Neuron (in vitro differentiated cells): ENCODE data around the gene SPTLC3.
"Not testable (repeated sequence)": the region's sequence is repeated elsewhere in the genome, so short reads cannot be mapped to it uniquely, and the experiment has no call there.

Source experiments
- H2AFZ ChIP-seq: one replicate; pipeline ENCODE4 v1.6.1; 2013; ENCODE audit warnings: low read depth, mild to moderate bottlenecking, inconsistent platforms, low read length, moderate library complexity
- H3K27me3 ChIP-seq: one replicate; pipeline ENCODE4 v1.6.1; 2013; ENCODE audit warnings: low read length; ENCODE audit not compliant: insufficient read depth
- H3K36me3 ChIP-seq: one replicate; pipeline ENCODE4 v1.6.1; 2013; ENCODE audit warnings: low read length; ENCODE audit not compliant: insufficient read depth
- H3K4me1 ChIP-seq: one replicate; pipeline ENCODE4 v1.6.1; 2013; ENCODE audit warnings: low read length; ENCODE audit not compliant: insufficient read depth
- H3K4me3 ChIP-seq: 2 replicates; pipeline ENCODE4 v1.5.1; 2013; ENCODE audit warnings: mild to moderate bottlenecking, low read length, moderate library complexity
- H3K9me3 ChIP-seq: one replicate; pipeline ENCODE4 v1.6.1; 2013; ENCODE audit warnings: low read length

Gene SPTLC3

DNA sequence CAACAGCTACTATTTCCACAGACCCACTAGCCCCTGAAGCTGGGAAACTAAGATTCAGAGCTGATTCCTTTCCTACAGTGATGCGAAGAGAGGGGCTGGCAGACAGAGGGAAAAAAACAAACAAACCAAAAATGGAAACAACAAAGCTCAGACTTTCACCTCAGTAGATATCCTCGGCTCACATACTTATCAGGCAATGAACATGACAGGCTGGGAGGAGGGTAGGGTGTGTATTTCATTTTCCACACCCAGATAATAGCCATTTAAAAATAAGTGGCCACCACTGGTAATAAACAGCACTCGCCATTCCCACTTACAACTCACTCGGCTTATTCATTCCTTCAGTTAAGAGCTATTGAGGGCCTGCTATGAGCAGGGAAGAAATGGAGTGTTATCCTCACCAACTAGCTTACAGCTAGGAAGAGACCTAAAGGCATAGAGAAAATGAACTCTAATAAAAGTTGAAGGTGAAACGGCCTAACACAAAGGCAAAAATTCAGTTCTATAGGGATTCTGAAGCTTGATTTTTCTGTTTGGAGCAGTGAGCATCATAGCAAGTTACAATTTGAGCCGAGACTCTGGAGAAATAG lies 32.0 kb upstream of the SPTLC3 start:
- Histone ChIP-seq H3K4me1 (no peaks in the 10 kb centered on the region), H3K4me3 (no peak overlapping the region), H3K9me3 (no peaks in the 10 kb centered on the region), H3K36me3 (no peaks in the 10 kb centered on the region), H3K27me3 (no peaks in the 10 kb centered on the region), H2AFZ (no peak overlapping the region)

GRCh38 chr20:12977328-12978125 lies 31.2 kb upstream of the SPTLC3 start:
- H3K4me1 ChIP-seq, result no peaks in the 10 kb centered on the region
- H3K9me3 ChIP-seq, result no peaks in the 10 kb centered on the region
- no peaks in the 10 kb centered on the region for H3K36me3 ChIP-seq
- H3K4me3 ChIP-seq, result no peak overlapping the region
- no peaks in the 10 kb centered on the region for H3K27me3 ChIP-seq
- no peak overlapping the region for H2AFZ ChIP-seq

GRCh38 chr20:12978126-12978394 lies 30.7 kb upstream of the SPTLC3 start:
- Histone ChIP-seq H3K9me3 (no peaks in the 10 kb centered on the region), H3K36me3 (no peaks in the 10 kb centered on the region), H3K27me3 (no peaks in the 10 kb centered on the region), H3K4me3 (no peak overlapping the region), H3K4me1 (no peaks in the 10 kb centered on the region), H2AFZ (no peak overlapping the region)

- H3K36me3 ChIP-seq, result no peaks in the 10 kb centered on the region
- H3K4me1 ChIP-seq, result no peaks in the 10 kb centered on the region
- no peak overlapping the region for H3K4me3 ChIP-seq
- H3K9me3 ChIP-seq, result no peaks in the 10 kb centered on the region
- no peaks in the 10 kb centered on the region for H3K27me3 ChIP-seq
- no peak overlapping the region for H2AFZ ChIP-seq
These were observed 29.9 kb upstream of the SPTLC3 start for GRCh38 chr20:12978613-12979495.

DNA sequence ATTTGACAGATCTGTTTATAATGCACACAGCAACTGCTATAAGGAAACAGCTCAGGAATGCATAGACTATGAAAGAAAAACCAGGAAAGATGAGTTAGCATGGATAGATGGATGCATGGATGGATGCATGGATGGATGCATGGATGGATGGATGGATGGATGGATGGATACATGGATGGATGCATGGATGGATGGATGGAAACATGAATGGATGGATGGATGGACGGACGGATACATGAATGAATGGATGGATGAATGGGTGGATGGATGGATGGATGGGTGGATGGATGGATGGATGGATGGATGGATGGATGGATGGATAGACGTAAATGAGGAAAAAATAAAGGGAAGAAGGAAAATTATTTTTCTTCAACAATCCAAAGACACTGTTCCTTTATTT lies 29.1 kb upstream of the SPTLC3 start:
- not testable (repeated sequence) for H2AFZ ChIP-seq, H3K4me1 ChIP-seq, H3K36me3 ChIP-seq, H3K9me3 ChIP-seq, H3K4me3 ChIP-seq, H3K27me3 ChIP-seq

GRCh38 chr20:12982098-12982497 lies 26.7 kb upstream of the SPTLC3 start:
- Histone ChIP-seq H3K9me3 (no peaks in the 10 kb centered on the region), H3K4me3 (no peak overlapping the region), H3K4me1 (no peaks in the 10 kb centered on the region), H2AFZ (no peak overlapping the region), H3K36me3 (no peaks in the 10 kb centered on the region), H3K27me3 (no peaks in the 10 kb centered on the region)

- no peaks in the 10 kb centered on the region for H3K36me3 ChIP-seq
- no peaks in the 10 kb centered on the region for H3K9me3 ChIP-seq
- H3K4me1 ChIP-seq, result no peaks in the 10 kb centered on the region
- no peak overlapping the region for H2AFZ ChIP-seq
- H3K27me3 ChIP-seq, result no peaks in the 10 kb centered on the region
- H3K4me3 ChIP-seq, result no peak overlapping the region
These were observed 24.6 kb upstream of the SPTLC3 start for GRCh38 chr20:12984069-12984765.

- no peaks in the 10 kb centered on the region for H3K36me3 ChIP-seq
- no peak overlapping the region for H3K4me3 ChIP-seq
- H2AFZ ChIP-seq, result no peak overlapping the region
- no peaks in the 10 kb centered on the region for H3K9me3 ChIP-seq
- no peaks in the 10 kb centered on the region for H3K27me3 ChIP-seq
- no peaks in the 10 kb centered on the region for H3K4me1 ChIP-seq
These were observed 23.9 kb upstream of the SPTLC3 start for GRCh38 chr20:12984863-12985262.

DNA sequence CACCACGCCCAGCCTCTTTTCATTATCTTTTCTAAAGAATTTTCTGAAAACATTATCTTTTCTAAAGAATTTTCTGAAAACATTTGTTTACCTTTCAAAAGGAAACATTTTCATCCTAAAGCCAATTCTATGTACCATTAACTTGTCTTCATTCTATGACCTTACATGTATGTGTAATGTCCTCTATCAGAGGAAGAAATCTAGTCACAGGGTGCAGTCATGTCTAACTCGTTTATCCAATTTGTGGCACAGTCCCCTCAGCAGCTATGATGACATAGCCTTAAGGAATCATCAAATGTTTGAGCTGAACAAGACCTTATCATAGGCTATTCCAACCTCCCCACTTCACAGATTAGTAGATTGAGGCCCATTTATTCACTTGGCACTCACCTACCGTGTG lies 21.5 kb upstream of the SPTLC3 start:
- Histone ChIP-seq H3K36me3 (no peaks in the 10 kb centered on the region), H3K4me1 (no peaks in the 10 kb centered on the region), H3K27me3 (no peaks in the 10 kb centered on the region), H3K9me3 (no peaks in the 10 kb centered on the region), H3K4me3 (no peak overlapping the region), H2AFZ (no peak overlapping the region)

DNA sequence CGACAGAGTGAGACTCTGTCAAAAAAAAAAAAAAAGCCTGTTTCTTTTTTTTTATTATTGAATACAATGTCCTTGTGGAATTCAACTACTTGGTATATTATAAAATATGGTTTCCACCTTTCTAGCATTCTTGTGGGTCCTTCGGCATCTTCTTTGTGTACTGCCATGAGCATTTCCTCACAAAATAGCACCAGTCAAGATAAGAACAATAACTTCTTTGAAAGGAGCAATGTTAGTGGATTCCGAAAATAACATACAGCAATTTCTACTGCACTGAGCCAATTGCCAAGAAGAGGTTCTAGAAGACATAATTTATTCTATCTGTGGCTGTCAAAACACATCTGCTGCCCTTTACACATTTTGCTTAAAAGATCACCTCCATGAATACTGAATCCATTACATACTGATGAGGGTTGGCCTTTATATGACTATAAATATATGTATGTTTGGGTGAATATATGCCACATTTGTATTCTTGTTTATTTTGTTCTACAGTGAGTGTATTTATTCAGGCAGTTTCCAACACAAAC lies 19.1 kb upstream of the SPTLC3 start:
- Histone ChIP-seq H3K4me3 (no peak overlapping the region), H3K36me3 (no peaks in the 10 kb centered on the region), H2AFZ (no peak overlapping the region), H3K9me3 (no peaks in the 10 kb centered on the region), H3K27me3 (no peaks in the 10 kb centered on the region), H3K4me1 (no peaks in the 10 kb centered on the region)

DNA sequence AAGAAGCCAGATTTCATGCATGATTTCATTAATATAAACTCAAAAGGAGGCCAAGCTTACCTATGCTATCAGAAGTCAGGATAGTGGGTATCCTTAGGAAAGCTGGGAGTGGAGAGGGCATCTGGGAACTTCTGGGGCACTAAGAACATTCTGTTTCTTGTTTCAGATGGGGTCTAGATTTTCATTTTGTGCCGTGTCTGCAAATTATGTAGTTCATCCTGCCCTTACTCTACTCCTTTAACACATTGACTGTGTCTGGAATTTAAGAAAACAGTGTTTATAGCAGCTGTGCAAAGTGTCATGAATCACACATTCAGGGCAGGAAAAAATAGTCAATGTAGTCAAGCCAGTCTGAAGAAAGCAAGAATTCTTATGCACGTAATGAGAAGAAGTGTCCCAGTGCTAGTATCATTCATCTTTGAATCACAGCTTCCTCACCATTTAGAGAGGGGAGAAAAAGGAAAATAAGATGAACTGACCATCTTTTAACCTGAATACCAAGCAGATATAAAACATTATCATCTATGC lies 11.6 kb upstream of the SPTLC3 start:
- Histone ChIP-seq H3K27me3 (no peaks in the 10 kb centered on the region), H3K4me1 (no peaks in the 10 kb centered on the region), H3K4me3 (no peak overlapping the region), H3K9me3 (no peaks in the 10 kb centered on the region), H3K36me3 (no peaks in the 10 kb centered on the region), H2AFZ (no peak overlapping the region)

GRCh38 chr20:12998046-12998445 lies 10.7 kb upstream of the SPTLC3 start:
- H3K4me3 ChIP-seq, result no peak overlapping the region
- H3K9me3 ChIP-seq, result no peaks in the 10 kb centered on the region
- H3K27me3 ChIP-seq, result no peaks in the 10 kb centered on the region
- H2AFZ ChIP-seq, result no peak overlapping the region
- no peaks in the 10 kb centered on the region for H3K4me1 ChIP-seq
- H3K36me3 ChIP-seq, result no peaks in the 10 kb centered on the region
